Sigmoid colon (tissue), 4 donors: ENCODE data around the gene BEST1.

Experiments
- CTCF ChIP-seq, 4 experiments: fragments of 450-650 bp in 3 of 4; fragments of 200-600 bp in 1 of 4; IDR thresholded peaks; one replicate each; pipeline ENCODE4 v1.5.1; 2016 to 2019; ENCODE audit warnings: antibody characterized with exemption in 4 of 4, mild to moderate bottlenecking in 3 of 4, moderate library complexity in 2 of 4
- POLR2AphosphoS5 ChIP-seq, 4 donors: sonication (generic); formaldehyde crosslinking; IDR thresholded peaks; one replicate each; pipeline ENCODE4 v1.6.1; 2017; ENCODE audit warnings: antibody characterized with exemption in 4 of 4

DNA sequence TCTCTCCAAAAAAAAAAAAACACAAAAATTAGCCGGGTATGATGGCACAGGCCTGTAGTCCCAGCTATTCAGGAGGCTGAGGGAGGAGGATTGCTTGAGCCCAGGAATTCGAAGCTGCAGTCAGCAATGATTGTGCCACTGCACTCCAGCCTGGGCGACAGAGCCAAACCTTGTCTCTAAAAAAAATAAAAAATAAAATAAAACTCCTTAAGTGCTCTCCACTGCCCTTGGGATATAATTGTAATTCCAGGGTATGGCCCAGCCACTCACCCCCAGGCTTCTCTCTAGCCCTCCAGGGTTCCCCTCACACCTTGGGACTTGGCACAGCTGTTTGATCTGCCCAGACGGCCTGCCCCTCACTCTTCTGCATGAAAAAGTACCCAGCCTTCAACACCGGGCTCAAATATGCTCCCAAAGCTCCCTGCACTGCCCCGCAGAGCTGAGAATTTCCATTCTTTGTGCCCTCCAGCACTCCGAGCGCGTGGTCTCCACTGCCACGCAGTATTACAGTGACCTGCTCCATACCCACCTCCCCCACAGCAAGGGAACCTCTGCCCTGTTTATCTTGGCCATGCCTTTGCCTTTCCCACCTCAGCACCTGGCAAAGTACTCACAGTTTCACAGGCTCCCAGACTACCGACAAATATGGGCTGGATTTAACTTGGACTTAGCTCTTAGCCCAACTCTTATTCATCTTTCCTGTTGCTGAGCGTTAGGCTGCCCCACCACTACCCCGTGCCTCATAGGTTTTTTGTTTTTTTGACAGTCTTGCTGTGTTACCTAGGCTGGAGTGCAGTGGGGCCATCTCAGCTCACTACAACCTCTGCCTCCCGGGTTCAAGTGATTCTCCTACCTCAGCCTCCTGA, 24.8 kb downstream of the BEST1 start:
- no peak for TF ChIP-seq CTCF (IDR thresholded peaks at IDR 0.05)
- TF ChIP-seq POLR2AphosphoS5 (IDR thresholded peaks at IDR 0.05), result no peak
